Astrocyte (in vitro differentiated cells and primary cell): ENCODE data around the gene PIGO. TPM values are rescaled to one million over a fixed set of nuclear protein-coding genes. Genes with fewer than 3 reads are reported as not detected.

ENCODE experiments used
- DNase-seq: peaks from one replicate; pipeline ENCODE4 v3.0.0-alpha.2; 2010; ENCODE audit warnings: low read depth
- FAIRE-seq: peaks from 2 replicates; lab custom pipeline; 2011; peaks lifted over from hg19 to GRCh38; lab: Jason Lieb, UNC
- H2AFZ ChIP-seq: 2 replicates; pipeline ENCODE4 v1.6.0; 2012; ENCODE audit warnings: low read depth, low read length, inconsistent platforms
- H3K27ac ChIP-seq: 2 replicates; pipeline ENCODE4 v1.5.1; 2011; ENCODE audit warnings: low read depth, low read length, inconsistent platforms
- H3K27me3 ChIP-seq: 2 replicates; pipeline ENCODE4 v1.6.0; 2011; ENCODE audit warnings: low read length, inconsistent platforms; ENCODE audit not compliant: insufficient read depth
- H3K36me3 ChIP-seq: 2 replicates; pipeline ENCODE4 v1.5.1; 2011; ENCODE audit warnings: low read length, inconsistent platforms; ENCODE audit not compliant: insufficient read depth
- H3K4me1 ChIP-seq: 2 replicates; pipeline ENCODE4 v1.5.1; 2011; ENCODE audit warnings: low read length, inconsistent platforms; ENCODE audit not compliant: insufficient read depth
- H3K4me2 ChIP-seq: 2 replicates; pipeline ENCODE4 v1.6.0; 2012; ENCODE audit warnings: low read length, inconsistent platforms
- H3K4me3 ChIP-seq: 2 replicates; pipeline ENCODE4 v1.5.1; 2011; ENCODE audit warnings: low read depth, mild to moderate bottlenecking, low read length, inconsistent platforms; ENCODE audit not compliant: insufficient read depth
- H3K79me2 ChIP-seq: 2 replicates; pipeline ENCODE4 v1.6.0; 2012; ENCODE audit warnings: mild to moderate bottlenecking, low read length, inconsistent platforms; ENCODE audit not compliant: insufficient read depth
- H3K9ac ChIP-seq: 2 replicates; pipeline ENCODE4 v1.6.0; 2012; ENCODE audit warnings: mild to moderate bottlenecking, low read length, inconsistent platforms
- H3K9me3 ChIP-seq: 2 replicates; pipeline ENCODE4 v1.5.1; 2012; ENCODE audit warnings: low read depth, mild to moderate bottlenecking, low read length, inconsistent platforms; ENCODE audit not compliant: insufficient read depth
- H4K20me1 ChIP-seq: 2 replicates; pipeline ENCODE4 v1.6.0; 2012; ENCODE audit warnings: low read length, inconsistent platforms; ENCODE audit not compliant: insufficient read depth
- H3K27ac Mint-ChIP-seq: one replicate; pipeline ENCODE4 v1.8.0; 2021; ENCODE audit warnings: mild to moderate bottlenecking, mixed read lengths; ENCODE audit not compliant: unreplicated experiment
- H3K27me3 Mint-ChIP-seq: one replicate; pipeline ENCODE4 v1.8.0; 2021; ENCODE audit warnings: low read depth, mixed read lengths; ENCODE audit not compliant: unreplicated experiment
- H3K36me3 Mint-ChIP-seq: one replicate; pipeline ENCODE4 v1.8.0; 2021; ENCODE audit warnings: low read depth, mixed read lengths; ENCODE audit not compliant: unreplicated experiment
- H3K4me1 Mint-ChIP-seq: one replicate; pipeline ENCODE4 v1.8.0; 2021; ENCODE audit warnings: low read depth, mixed read lengths; ENCODE audit not compliant: unreplicated experiment
- H3K4me3 Mint-ChIP-seq: one replicate; pipeline ENCODE4 v1.8.0; 2021; ENCODE audit warnings: mild to moderate bottlenecking, moderate library complexity, mixed read lengths; ENCODE audit not compliant: unreplicated experiment
- H3K9me3 Mint-ChIP-seq: one replicate; pipeline ENCODE4 v1.8.0; 2021; ENCODE audit warnings: mild to moderate bottlenecking, mixed read lengths; ENCODE audit not compliant: unreplicated experiment
- CTCF ChIP-seq: IDR thresholded peaks from 2 replicates; pipeline ENCODE4 v1.5.1; 2011; ENCODE audit warnings: low read depth, mild to moderate bottlenecking, inconsistent platforms, low read length, moderate library complexity; ENCODE audit not compliant: insufficient read depth
- EZH2 ChIP-seq: IDR thresholded peaks from 2 replicates; pipeline ENCODE4 v1.6.1; 2012; ENCODE audit warnings: mild to moderate bottlenecking, low read length, inconsistent platforms; ENCODE audit not compliant: insufficient read depth
- total RNA-seq: library from RNA; stranded (reverse); gene quantifications from 2 replicates; pipeline ENCODE4 v1.2.1, GENCODE V29; 2021

Gene PIGO
- total RNA-seq, 1 donor from 2014 or later = 19.7 TPM

DNA sequence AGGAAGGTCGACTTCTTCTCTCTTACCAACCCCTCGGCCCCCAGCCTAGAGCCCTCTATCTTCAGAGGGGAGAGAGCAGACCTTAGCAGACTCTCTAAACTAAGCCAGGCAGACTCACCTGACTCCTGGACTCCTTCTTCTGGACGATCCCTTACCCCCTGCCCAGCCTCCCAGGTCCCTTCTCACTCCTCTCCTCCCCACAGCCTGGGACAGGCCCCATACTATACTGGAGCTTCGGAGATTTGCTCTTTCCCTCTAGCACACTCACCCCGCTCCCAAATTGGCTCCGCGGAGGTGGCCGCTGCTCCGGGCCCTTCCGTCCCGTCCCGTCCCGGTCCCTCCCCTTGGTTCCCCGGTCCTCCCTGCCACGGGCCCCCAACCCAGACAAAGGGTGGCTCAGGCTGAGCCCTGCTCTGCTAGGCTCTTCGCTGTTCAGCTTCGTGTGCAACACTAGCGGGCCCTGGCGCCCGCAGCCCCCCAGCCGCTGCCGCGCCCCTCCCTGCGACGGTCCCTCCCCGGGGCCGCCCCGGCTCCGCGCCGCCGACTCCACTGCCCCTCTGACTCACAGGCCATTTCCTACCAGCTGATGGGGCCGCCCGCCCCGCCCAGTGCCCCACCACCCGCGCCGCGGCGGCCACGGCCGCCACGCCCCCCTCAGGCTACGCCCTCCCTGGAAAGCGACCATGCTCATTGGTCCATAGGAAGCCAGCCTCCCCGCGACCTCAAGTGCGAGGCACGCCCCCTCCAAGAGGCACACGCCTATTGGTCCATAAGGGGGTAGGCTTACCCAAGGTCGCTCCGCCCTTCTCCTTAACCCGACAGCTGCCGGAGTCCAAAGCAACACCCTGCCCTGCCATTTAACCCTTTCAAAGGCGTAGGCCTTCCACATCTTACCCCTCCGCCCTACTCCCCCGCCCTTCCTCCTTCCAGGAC, 14.9 kb upstream of the PIGO start:
- no peaks in the 10 kb centered on the region for H3K27me3 Mint-ChIP-seq
- Histone ChIP-seq H3K27ac (peak overlapping the region; percentile 87), H3K4me1 (peaks cover 50% of the 10 kb centered on the region), H3K9me3 (no peaks in the 10 kb centered on the region), H2AFZ (peak overlapping the region; percentile 61), H3K4me3 (peak overlapping the region; percentile 72), H3K9ac (peak overlapping the region; percentile 91), H3K79me2 (peaks cover 64% of the 10 kb centered on the region), H4K20me1 (peaks cover 28% of the 10 kb centered on the region), H3K4me2 (peak overlapping the region; percentile 94), H3K27me3 (no peaks in the 10 kb centered on the region), H3K36me3 (peaks cover 14% of the 10 kb centered on the region)
- H3K27ac Mint-ChIP-seq = peak overlapping the region; percentile 93
- peaks cover under 1% of the 10 kb centered on the region for H3K36me3 Mint-ChIP-seq
- FAIRE-seq (no peak), DNase-seq (peak; percentile 96)
- TF ChIP-seq CTCF (no peak), EZH2 (no peak)
- H3K4me3 Mint-ChIP-seq = peak overlapping the region; percentile 90
- no peaks in the 10 kb centered on the region for H3K9me3 Mint-ChIP-seq
- H3K4me1 Mint-ChIP-seq = peaks cover 33% of the 10 kb centered on the region

- Histone ChIP-seq H3K4me2 (peak overlapping the region; percentile 90), H3K79me2 (peaks cover 66% of the 10 kb centered on the region), H3K36me3 (peaks cover 22% of the 10 kb centered on the region), H3K27ac (peak overlapping the region; percentile 87), H3K4me1 (peaks cover 48% of the 10 kb centered on the region), H2AFZ (no peak overlapping the region), H3K9ac (peak overlapping the region; percentile 91), H3K9me3 (no peaks in the 10 kb centered on the region), H3K27me3 (no peaks in the 10 kb centered on the region), H4K20me1 (peaks cover 36% of the 10 kb centered on the region), H3K4me3 (peak overlapping the region; percentile 72)
- peak overlapping the region; percentile 90 for H3K4me3 Mint-ChIP-seq
- peak overlapping the region; percentile 84 for H3K27ac Mint-ChIP-seq
- H3K9me3 Mint-ChIP-seq = no peaks in the 10 kb centered on the region
- DNase-seq = peak; percentile 36
- no peaks in the 10 kb centered on the region for H3K27me3 Mint-ChIP-seq
- no peak for TF ChIP-seq EZH2
- peaks cover 6% of the 10 kb centered on the region for H3K36me3 Mint-ChIP-seq
- no peak for FAIRE-seq
- H3K4me1 Mint-ChIP-seq = peaks cover 33% of the 10 kb centered on the region
These were observed 14.0 kb upstream of the PIGO start for GRCh38 chr9:35110327-35110761.

GRCh38 chr9:35108946-35109575, 12.7 kb upstream of the PIGO start:
- no peak overlapping the region for H2AFZ ChIP-seq
- peaks cover 33% of the 10 kb centered on the region for H3K4me1 Mint-ChIP-seq
- H3K9ac ChIP-seq = no peak overlapping the region
- no peak overlapping the region for H3K27ac ChIP-seq
- FAIRE-seq (no peak), DNase-seq (no peak)
- H3K79me2 ChIP-seq = peaks cover 61% of the 10 kb centered on the region
- TF ChIP-seq CTCF = no peak
- no peak for TF ChIP-seq EZH2
- peaks cover 39% of the 10 kb centered on the region for H3K4me1 ChIP-seq
- peaks cover 36% of the 10 kb centered on the region for H4K20me1 ChIP-seq
- no peaks in the 10 kb centered on the region for H3K9me3 ChIP-seq
- peaks cover 32% of the 10 kb centered on the region for H3K36me3 ChIP-seq
- H3K4me2 ChIP-seq = peak overlapping the region; percentile 90
- H3K27me3 ChIP-seq = no peaks in the 10 kb centered on the region
- peak overlapping the region; percentile 27 for H3K27ac Mint-ChIP-seq
- peak overlapping the region; percentile 90 for H3K4me3 Mint-ChIP-seq
- H3K36me3 Mint-ChIP-seq = peaks cover 9% of the 10 kb centered on the region
- no peaks in the 10 kb centered on the region for H3K27me3 Mint-ChIP-seq
- no peak overlapping the region for H3K4me3 ChIP-seq
- no peaks in the 10 kb centered on the region for H3K9me3 Mint-ChIP-seq
